B cell (primary cell): ENCODE measurements around the gene SOHLH2.

Experiments
- EZH2 ChIP-seq: IDR thresholded peaks from 2 replicates; pipeline ENCODE4 v1.6.1; 2012; ENCODE audit warnings: borderline replicate concordance, low read depth, mild to moderate bottlenecking, moderate library complexity, low read length; ENCODE audit not compliant: insufficient read depth, poor library complexity, severe bottlenecking
- TF ChIP-seq, protein P1 (sequence below): fragments of 200-600 bp; IDR thresholded peaks from one replicate; pipeline ENCODE4 v1.8.0; 2022; ENCODE audit warnings: antibody characterized with exemption, mild to moderate bottlenecking

DNA sequence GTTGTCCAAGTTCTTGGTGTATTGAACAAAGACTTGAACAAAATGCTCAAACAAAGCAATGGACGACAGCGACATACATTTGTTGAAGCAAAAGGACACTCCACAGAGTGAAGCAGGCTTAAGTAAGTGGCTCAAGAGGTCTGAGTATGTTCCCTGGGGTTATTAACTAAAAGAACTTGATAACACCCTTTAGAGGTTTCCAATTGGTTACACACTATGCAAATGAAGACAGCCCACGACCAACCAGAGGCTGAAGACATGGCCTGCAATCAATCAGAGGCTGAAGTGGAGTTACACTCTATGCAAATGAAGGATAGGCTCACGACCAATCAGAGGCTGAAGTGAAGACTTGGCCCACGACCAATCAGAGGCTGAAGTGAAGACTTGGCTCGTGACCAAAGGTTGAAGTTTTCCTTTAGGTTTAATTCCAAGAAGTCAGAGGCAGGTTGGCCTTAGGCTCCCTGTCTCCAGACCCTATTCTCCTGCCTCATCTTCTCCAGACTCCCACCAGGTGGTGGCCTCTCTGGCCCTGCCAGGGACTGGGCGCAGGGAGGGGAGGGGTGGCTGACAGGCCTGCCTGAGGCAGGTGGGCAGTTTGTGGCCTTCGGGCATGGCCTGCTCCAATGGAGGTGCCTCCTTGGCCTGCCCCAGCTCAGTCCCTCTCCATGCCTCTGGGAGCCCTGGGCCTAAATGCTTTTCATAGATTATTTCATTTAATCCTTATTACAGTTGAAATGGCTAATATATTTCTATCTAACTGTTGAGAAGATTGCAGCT is 45.2 kb upstream of the SOHLH2 start:
- TF ChIP-seq EZH2, result no peak
- TF ChIP-seq, protein P1, sequence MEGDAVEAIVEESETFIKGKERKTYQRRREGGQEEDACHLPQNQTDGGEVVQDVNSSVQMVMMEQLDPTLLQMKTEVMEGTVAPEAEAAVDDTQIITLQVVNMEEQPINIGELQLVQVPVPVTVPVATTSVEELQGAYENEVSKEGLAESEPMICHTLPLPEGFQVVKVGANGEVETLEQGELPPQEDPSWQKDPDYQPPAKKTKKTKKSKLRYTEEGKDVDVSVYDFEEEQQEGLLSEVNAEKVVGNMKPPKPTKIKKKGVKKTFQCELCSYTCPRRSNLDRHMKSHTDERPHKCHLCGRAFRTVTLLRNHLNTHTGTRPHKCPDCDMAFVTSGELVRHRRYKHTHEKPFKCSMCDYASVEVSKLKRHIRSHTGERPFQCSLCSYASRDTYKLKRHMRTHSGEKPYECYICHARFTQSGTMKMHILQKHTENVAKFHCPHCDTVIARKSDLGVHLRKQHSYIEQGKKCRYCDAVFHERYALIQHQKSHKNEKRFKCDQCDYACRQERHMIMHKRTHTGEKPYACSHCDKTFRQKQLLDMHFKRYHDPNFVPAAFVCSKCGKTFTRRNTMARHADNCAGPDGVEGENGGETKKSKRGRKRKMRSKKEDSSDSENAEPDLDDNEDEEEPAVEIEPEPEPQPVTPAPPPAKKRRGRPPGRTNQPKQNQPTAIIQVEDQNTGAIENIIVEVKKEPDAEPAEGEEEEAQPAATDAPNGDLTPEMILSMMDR, result no peak
